ENCODE data around the gene CFL2.
"Not testable (repeated sequence)": the region's sequence is repeated elsewhere in the genome, so short reads cannot be mapped to it uniquely, and the experiment has no call there.

The CFL2 gene

GRCh38 chr14:34710744-34711143 is 3.6 kb downstream of the CFL2 start:
- H3K27ac ChIP-seq, result no peak overlapping the region
- TF ChIP-seq CTCF (conservative IDR thresholded peaks at IDR 0.05) (no peak), ZFX (IDR thresholded peaks at IDR 0.05) (no peak)

- H3K27ac ChIP-seq, result no peak overlapping the region
- TF ChIP-seq CTCF (conservative IDR thresholded peaks at IDR 0.05), result no peak
- TF ChIP-seq ZFX (IDR thresholded peaks at IDR 0.05), result no peak
These were observed 4.4 kb downstream of the CFL2 start for GRCh38 chr14:34710006-34710405.

- no peak for TF ChIP-seq CTCF (conservative IDR thresholded peaks at IDR 0.05)
- no peak for TF ChIP-seq ZFX (IDR thresholded peaks at IDR 0.05)
- no peak overlapping the region for H3K27ac ChIP-seq
These were observed 6.7 kb downstream of the CFL2 start for GRCh38 chr14:34707722-34708121.

- TF ChIP-seq CTCF (conservative IDR thresholded peaks at IDR 0.05) (no peak), ZFX (IDR thresholded peaks at IDR 0.05) (no peak)
- H3K27ac ChIP-seq, result peak overlapping the region; percentile 56
These were observed 12.6 kb downstream of the CFL2 start for GRCh38 chr14:34701808-34702207.

GRCh38 chr14:34700622-34701130 is 13.7 kb downstream of the CFL2 start:
- no peak overlapping the region for H3K27ac ChIP-seq
- TF ChIP-seq ZFX (IDR thresholded peaks at IDR 0.05) (no peak), CTCF (conservative IDR thresholded peaks at IDR 0.05) (no peak)

- TF ChIP-seq CTCF (conservative IDR thresholded peaks at IDR 0.05), result no peak
- no peak for TF ChIP-seq ZFX (IDR thresholded peaks at IDR 0.05)
- H3K27ac ChIP-seq, result peak overlapping the region; percentile 67; the same call in 1 of the 2 replicates
These were observed 14.3 kb downstream of the CFL2 start for GRCh38 chr14:34699873-34700621.

- not testable (repeated sequence) for H3K27ac ChIP-seq
These were observed 20.2 kb downstream of the CFL2 start for GRCh38 chr14:34694216-34694615.
